GM10266 (cell line): Measurements from ENCODE around the gene CXCL12.

ENCODE experiments used
- DNase-seq: peaks from one replicate; pipeline ENCODE4 v3.0.0; 2012; ENCODE audit errors: extremely low spot score
- TF ChIP-seq, protein P1 (sequence below): IDR thresholded peaks from 2 replicates; pipeline ENCODE4 v1.5.1; 2012; ENCODE audit warnings: mild to moderate bottlenecking, low read depth; ENCODE audit not compliant: control insufficient read depth, insufficient read depth; ENCODE audit errors: missing control alignments

Gene CXCL12

DNA sequence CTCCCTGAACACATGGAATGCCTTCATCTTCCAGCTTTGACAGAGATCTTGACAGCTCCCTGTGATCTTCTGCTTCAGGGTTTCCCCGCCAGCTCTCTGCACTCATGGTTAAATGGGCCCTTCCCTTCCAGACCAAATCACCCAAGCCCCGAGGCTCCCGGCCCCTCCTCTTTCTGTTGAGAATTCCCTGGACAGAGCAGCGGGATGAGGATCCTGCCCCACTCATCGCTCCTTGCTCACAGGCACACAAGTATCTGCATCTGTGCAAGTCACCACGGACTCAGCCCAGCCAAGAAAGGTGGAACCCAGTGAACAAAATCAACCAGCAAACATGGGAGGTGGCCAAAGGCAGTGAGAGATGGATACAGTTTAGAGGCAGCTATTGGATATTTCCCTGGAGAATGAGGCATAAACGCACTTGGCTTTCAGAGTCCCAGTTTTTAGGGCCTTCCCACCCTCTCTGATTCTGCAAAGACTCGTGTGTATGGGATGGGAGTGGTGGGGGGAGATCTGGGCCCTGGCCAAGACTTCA is 37.7 kb upstream of the CXCL12 start:
- DNase-seq = no peak
- TF ChIP-seq, protein P1, sequence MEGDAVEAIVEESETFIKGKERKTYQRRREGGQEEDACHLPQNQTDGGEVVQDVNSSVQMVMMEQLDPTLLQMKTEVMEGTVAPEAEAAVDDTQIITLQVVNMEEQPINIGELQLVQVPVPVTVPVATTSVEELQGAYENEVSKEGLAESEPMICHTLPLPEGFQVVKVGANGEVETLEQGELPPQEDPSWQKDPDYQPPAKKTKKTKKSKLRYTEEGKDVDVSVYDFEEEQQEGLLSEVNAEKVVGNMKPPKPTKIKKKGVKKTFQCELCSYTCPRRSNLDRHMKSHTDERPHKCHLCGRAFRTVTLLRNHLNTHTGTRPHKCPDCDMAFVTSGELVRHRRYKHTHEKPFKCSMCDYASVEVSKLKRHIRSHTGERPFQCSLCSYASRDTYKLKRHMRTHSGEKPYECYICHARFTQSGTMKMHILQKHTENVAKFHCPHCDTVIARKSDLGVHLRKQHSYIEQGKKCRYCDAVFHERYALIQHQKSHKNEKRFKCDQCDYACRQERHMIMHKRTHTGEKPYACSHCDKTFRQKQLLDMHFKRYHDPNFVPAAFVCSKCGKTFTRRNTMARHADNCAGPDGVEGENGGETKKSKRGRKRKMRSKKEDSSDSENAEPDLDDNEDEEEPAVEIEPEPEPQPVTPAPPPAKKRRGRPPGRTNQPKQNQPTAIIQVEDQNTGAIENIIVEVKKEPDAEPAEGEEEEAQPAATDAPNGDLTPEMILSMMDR = no peak

DNA sequence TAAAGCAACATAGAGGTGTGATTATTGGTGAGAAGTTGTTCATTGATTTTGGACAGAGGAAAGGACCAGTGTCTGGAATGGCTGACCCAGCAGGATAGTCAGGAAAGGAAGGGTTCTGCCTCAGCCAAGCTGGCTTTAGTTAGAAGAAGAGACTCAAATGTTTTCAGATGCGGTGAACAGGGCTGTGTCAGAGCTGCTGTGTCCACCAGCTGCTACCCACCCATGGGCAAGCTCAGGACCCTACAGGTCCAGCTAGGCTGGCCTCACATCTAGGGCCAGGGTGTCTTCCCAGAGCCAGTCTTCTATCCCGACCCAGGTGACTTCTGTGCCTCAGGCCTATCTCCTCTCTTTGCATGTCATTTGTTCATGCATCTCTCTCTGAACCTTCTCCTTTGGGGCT is 37.3 kb upstream of the CXCL12 start:
- TF ChIP-seq, protein P1 = no peak
- DNase-seq = no peak

DNA sequence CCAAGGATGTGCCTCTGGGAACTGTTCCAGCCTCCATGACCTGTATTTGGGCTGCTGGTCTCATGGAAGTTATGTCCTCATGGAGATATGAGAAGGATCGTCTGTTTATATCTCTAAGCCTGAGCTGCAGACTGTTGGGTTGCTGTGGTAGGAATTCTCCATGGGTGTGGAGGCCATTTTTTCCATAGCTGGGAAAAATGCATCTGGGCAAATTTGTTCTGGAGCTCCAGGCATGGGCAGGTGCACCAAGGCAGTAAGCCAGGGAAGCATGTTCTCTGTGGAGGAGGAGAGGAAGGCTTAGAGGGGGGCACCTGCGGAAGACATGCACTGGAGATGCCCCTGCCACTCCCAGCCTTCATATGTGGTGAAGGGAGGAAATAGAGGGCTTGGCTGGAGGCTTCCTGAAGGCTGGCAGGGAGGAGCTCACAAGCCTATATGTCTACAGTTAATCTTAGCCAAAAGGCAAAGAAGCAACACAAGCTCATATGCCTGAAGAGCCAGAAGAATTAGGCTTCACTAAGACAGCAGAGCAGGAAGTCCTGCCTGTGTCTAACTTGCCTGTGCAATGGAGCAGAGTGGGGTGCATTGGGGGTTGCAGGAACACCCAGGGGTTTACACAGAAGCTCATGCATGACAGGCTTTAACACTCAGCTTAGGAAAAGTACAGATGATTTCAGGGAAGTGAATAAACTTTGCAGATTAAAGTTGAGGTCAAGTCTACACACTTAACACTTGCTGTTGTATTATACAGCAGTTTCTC is 35.1 kb upstream of the CXCL12 start:
- TF ChIP-seq, protein P1 = no peak
- no peak for DNase-seq

DNA sequence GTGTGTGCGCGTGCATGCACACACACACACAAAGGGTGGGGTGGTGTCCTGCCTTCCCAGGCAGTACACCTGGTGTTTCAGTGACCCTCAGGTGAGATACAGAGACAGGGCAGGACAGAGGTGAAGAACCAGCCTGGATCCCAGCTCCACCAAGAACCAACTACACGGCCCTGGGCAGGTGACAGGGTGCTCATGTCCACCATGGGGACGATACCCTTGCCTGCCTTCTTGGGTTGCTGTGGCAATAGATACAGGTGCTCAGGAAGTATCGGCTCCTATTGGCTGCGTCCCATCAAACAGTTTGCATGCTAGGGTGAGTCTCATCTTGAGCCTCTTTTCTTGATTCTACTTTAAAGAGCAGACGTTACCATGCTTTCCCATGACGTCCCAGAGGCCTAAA is 33.7 kb upstream of the CXCL12 start:
- TF ChIP-seq, protein P1 = no peak

DNA sequence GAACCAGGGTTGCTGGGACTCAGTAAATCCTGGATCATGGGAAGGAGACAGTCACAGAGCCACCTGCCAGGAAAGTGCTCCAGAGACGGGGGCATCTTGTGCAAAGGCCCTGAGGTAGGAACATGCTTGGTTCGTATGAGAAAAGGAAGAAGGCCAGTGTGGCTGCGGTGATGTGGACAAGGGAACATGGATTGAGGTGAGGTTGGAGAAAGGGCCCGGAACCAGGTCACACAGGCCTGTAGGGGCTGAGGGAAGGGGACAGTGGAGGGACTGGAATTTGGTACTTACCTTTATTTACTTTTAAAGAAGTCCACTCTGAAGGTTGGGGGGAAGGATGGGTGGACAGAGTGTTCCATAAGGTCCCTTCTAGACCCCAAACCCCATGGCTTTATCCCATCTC is 32.9 kb upstream of the CXCL12 start:
- DNase-seq = no peak
- TF ChIP-seq, protein P1 = no peak

More for the DNA sequence above, 33.7 kb upstream of the CXCL12 start:
- DNase-seq = no peak

DNA sequence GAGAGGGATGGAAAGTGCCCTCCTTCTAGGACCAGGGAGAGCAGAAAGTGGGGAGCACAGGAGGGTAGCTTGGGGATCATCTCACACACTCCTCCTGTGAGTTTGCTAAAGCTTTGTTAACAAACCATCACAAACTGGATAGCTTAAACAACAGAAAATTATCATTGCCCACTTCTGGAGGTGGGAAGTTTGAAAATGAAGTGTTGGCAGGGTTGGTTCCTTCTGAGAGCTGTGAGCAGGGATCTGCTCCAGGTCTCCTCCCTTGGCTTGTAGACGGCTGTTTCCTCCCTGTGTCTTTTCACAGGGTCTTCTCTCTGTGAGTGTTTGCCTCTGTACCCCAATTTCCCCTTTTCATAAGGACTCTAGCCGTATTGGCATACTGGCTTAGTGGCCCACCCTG is 32.0 kb upstream of the CXCL12 start:
- TF ChIP-seq, protein P1 = no peak

DNA sequence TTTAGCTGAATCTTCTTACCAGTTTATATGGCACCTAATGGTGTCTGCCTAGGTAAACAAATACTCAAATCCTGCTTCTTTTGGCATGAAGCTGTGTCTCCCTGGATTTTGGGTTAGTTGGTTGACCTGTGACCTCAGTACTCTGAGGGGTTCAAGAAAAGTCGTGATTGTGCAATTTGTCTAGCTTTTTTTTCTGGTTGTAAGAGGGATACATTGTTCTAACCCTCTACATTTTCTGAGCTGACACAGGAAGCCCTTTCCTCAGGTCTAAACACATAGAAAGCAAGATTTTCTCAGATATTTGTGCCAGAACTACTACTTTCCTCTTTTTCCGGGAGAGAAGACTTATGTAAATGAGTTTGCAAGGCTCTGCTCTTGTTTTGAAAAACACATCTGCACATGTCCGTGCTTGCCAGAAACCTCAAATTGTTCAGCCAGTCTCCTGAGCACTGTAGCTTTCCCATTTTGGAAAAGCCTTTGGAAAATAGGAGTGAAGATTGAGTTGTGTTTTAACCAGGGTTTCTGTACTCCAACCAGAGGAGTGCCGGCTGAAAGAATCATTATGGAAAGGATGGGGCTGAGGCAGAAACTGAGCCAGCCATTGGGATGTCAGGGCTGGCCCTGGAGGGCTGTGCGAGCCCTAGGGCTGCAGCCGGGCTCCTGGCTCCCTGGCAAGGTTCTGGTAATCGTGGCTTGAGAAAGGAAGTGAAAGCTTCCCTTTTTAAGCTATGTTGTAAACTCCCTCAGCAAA is 31.3 kb upstream of the CXCL12 start:
- TF ChIP-seq, protein P1 = no peak
- DNase-seq = no peak

More for the DNA sequence above, 32.0 kb upstream of the CXCL12 start:
- DNase-seq = no peak
